GM19193 (cell line): Measurements from ENCODE around the gene LMO7.

ENCODE experiments used
- POLR2A ChIP-seq: IDR thresholded peaks from 4 replicates; pipeline ENCODE4 v1.6.1; 2011; ENCODE audit not compliant: insufficient read depth, insufficient read length; ENCODE audit errors: extremely low read depth

LMO7 gene

GRCh38 chr13:75818179-75818967, 182.2 kb downstream of the LMO7 start:
- TF ChIP-seq POLR2A: no peak

- TF ChIP-seq POLR2A: no peak
These were observed 182.8 kb downstream of the LMO7 start for GRCh38 chr13:75818968-75819225.

- no peak for TF ChIP-seq POLR2A
These were observed 189.0 kb downstream of the LMO7 start for GRCh38 chr13:75825161-75825560.

GRCh38 chr13:75825594-75825993, 189.5 kb downstream of the LMO7 start:
- no peak for TF ChIP-seq POLR2A

- no peak for TF ChIP-seq POLR2A
These were observed 190.3 kb downstream of the LMO7 start for GRCh38 chr13:75826391-75826790.

GRCh38 chr13:75829830-75830229, 193.7 kb downstream of the LMO7 start:
- no peak for TF ChIP-seq POLR2A

- no peak for TF ChIP-seq POLR2A
These were observed 194.7 kb downstream of the LMO7 start for GRCh38 chr13:75830842-75831241.

- TF ChIP-seq POLR2A: no peak
These were observed 195.3 kb downstream of the LMO7 start for GRCh38 chr13:75831389-75831788.

- TF ChIP-seq POLR2A: no peak
These were observed 196.7 kb downstream of the LMO7 start for GRCh38 chr13:75832812-75833211.

GRCh38 chr13:75836441-75836840, 200.3 kb downstream of the LMO7 start:
- no peak for TF ChIP-seq POLR2A

GRCh38 chr13:75838366-75839005, 202.4 kb downstream of the LMO7 start:
- no peak for TF ChIP-seq POLR2A

- no peak for TF ChIP-seq POLR2A
These were observed 203.3 kb downstream of the LMO7 start for GRCh38 chr13:75839406-75839805.

- no peak for TF ChIP-seq POLR2A
These were observed 205.8 kb downstream of the LMO7 start for GRCh38 chr13:75841905-75842304.

- TF ChIP-seq POLR2A: no peak
These were observed 206.9 kb downstream of the LMO7 start for GRCh38 chr13:75843074-75843473.

- TF ChIP-seq POLR2A: no peak
These were observed 207.9 kb downstream of the LMO7 start for GRCh38 chr13:75843991-75844390.

- no peak for TF ChIP-seq POLR2A
These were observed 211.5 kb downstream of the LMO7 start for GRCh38 chr13:75847588-75847987.
